Stimulated activated CD4-positive, alpha-beta T cell treated with anti-CD3 and anti-CD28 coated beads, Interleukin-15, amount 100 ng/mL, for 1 hour (primary cell): Measurements from ENCODE around the gene ITPR1.
"Not testable (repeated sequence)": the region's sequence is repeated elsewhere in the genome, so short reads cannot be mapped to it uniquely, and the experiment has no call there.

Experiments used
- DNase-seq, 2 donors: peaks; one replicate each; pipeline ENCODE4 v3.0.0-alpha.2; 2020; ENCODE audit warnings: low read depth in 1 of 2, low spot score in 1 of 2

Gene ITPR1

GRCh38 chr3:4493014-4493940, at the start of gene ITPR1:
Gene ITPR1 (plus strand): TSS chr3:4493348. CDS start chr3:4516492, 23,144 bp downstream.
- DNase-seq: peak; percentile 93 to 98

DNA sequence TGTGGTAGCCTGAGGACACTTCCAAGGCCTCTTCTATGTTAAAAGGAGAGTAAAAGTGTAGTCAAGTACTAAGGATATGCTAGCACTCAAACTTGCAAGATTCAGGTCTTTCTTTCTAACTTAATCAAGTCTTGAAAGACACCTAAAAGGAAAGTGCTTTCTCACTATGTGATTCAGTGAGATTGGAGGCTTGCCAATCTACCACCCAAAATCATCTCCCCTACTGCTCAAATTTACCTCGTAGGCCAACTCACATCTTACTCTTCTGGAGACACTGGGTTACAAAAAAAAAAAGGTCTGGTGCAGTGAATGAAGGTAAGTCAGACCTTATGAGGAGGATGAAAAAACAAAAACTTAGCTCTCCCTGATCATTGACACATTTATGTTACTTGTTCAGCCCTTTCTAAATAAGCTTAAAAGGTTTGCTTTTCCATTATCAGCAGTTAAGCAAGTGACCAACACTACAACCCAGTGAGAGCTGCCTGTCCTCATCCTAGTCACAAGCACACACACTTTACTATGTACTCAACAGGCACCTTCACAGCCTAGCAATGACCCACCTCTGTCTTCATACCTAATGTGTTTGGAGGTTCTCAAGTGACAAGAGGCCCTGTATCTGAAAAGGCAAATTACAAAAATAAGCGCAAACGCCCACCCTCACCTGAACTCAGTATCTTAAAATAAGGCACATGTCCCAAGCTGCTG, 45.7 kb upstream of the ITPR1 start:
- no peak for DNase-seq

GRCh38 chr3:4448187-4448586, 45.0 kb upstream of the ITPR1 start:
- DNase-seq: no peak

GRCh38 chr3:4449043-4449805, 43.9 kb upstream of the ITPR1 start:
- DNase-seq: no peak

DNA sequence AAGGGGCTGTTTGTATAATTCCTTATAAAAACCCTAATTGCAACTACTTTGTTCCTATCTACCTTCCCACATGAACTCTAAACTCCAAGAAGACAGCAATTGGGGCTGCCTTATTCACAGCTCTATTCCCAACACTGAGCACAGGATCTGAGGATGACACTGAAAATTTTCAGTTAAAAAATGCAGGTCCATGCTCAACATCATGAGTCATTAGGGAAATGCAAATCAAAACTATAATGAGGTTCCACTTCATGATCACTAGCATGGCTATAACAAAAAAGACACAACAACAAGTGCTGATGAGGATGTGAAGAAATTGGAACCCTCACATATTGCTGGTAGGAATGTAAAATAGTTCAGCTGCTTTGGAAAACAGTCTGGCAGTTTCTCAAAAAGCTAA, 39.0 kb upstream of the ITPR1 start:
- no peak for DNase-seq

- DNase-seq: not testable (repeated sequence)
These were observed 36.4 kb upstream of the ITPR1 start for GRCh38 chr3:4456780-4457179.

DNA sequence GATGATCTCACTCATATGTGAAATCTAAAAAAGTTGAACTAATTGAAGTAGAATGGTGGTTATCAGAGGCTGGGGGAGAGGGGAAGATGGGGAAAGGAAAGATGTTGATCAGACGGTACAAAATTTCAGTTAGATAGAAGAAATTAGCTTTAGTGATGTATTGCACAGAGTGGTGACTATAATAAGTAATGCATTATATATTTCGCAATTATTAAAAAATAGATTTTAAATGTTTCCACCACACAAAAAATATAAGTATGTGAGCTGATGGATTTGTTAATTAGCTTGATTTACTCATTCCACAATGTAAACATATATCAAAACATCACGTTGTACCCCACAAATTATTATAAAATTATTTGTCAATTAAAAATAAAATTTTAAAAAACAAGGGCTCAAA, 34.2 kb upstream of the ITPR1 start:
- no peak for DNase-seq

GRCh38 chr3:4460334-4460733, 32.8 kb upstream of the ITPR1 start:
- DNase-seq: no peak

- no peak for DNase-seq
These were observed 31.6 kb upstream of the ITPR1 start for GRCh38 chr3:4461468-4462090.

DNA sequence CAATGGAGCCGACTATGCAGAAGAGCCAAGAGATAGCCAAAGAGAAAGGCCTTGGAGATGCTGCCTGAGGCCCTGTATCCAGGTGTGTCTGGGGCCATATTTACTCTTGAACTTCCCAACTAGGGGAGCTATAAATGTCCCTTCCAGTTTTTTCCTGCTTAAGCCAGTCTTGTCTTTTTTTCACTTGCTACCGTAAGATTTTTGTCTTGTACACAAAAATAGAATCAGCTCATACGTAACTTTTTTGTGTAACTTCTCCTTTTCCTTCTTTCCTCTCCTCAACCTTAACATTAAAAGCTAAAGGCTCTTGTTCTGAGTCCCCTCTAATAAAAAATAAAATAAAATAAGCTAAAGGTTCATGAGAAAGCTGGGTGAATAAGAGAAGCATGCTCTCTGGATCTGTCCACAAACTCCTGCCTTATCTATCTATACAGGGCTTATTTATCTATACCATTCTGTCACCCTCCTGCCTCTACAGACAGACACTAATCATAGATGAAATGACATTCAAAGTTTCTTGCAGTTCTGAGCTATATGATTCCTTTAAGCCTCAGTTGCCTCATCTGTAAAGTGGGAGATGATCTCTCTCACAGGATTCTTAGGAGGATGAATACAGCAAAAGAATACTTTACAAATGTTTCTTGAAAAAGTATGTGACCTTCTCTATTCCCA, 30.6 kb upstream of the ITPR1 start:
- DNase-seq: no peak

- no peak for DNase-seq
These were observed 28.6 kb upstream of the ITPR1 start for GRCh38 chr3:4464576-4464975.

DNA sequence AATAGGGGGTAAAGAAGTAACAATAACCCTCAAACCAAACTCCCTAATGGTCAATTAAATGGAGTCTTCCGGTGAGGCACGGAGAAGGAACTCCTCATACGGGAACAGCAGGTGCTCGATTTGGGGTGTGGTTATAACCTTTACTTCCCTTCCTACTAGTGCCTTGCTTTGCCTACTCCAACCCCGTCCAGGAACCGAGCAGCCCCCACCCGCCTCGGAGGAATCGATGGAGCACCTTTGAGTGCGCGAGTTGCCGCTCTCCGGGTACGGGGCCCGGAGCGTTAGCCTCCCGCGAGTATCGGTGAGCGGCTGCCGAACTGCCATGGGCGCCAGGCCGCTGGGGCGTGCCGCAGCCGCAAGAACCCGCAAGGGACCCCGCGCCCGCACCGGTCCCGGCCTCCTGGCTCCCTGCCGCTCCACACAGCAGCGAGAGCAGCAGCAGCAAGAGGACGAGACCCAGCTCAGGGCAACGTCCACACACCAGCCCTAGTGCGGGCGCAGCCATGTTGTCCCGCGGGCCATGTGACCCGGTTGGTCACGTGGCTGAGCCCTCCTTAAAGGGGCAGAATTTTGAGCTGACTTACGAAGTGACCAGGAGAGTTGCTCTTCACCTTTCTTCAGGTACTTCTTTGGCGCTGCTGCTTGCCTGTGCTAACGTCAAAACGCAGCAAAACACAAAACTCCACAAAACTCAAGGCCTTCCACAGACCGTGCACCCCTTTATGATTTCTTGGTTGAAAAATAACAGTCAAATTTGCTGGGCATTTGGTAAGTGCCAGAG, 26.2 kb upstream of the ITPR1 start, which contains the start of gene SUMF1:
Gene SUMF1, minus strand, starts transcription at position 529 of the 781 bp plus-strand sequence. Its CDS starts 24 bp downstream, at position 505.
- peak; percentile 48 to 57 for DNase-seq

- no peak for DNase-seq
These were observed 25.7 kb upstream of the ITPR1 start for GRCh38 chr3:4467522-4467867.

- DNase-seq: no peak
These were observed 21.2 kb upstream of the ITPR1 start for GRCh38 chr3:4471907-4472306.

GRCh38 chr3:4472312-4472711, 20.8 kb upstream of the ITPR1 start:
- no peak for DNase-seq

- no peak for DNase-seq
These were observed 20.4 kb upstream of the ITPR1 start for GRCh38 chr3:4472766-4473165.

GRCh38 chr3:4474683-4475490, 18.3 kb upstream of the ITPR1 start:
- DNase-seq: no peak

DNA sequence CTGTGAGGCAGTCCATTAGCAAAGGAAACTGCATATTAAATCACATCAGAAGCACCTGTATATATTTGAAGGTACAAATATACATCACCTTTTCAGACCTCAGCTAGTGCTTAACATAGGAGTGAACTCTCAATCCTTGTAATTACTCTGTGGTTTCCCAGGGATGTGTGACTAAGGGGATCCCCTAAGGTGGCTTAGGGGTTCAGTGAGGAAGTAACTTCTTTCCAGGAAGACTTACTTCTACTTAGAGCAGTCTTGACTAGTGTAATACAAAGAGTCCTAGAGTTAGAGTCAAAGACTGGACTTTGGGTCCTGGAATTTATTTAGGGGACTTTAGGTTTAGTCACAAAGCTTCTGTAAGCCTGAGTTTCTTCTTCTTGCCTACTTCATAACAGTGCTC, 17.3 kb upstream of the ITPR1 start:
- no peak for DNase-seq

GRCh38 chr3:4476496-4476895, 16.7 kb upstream of the ITPR1 start:
- DNase-seq: no peak
